ENCODE results near the gene RMRP. TPM values are rescaled to one million over a fixed set of nuclear protein-coding genes. Genes with fewer than 3 reads are reported as not detected.
A peak's percentile ranks its signal among the peaks of the same experiment; 100 is the strongest.
"Not testable (repeated sequence)": the region's sequence is repeated elsewhere in the genome, so short reads cannot be mapped to it uniquely, and the experiment has no call there.

Gene RMRP
- total RNA-seq, 1 donor from 2014 or later, result 32,961 TPM

- H3K27me3 Mint-ChIP-seq (ENCODE audit: unreplicated experiment), result peaks cover 1% of the 10 kb centered on the region
- H3K4me3 Mint-ChIP-seq (ENCODE audit: unreplicated experiment), result no peak overlapping the region
- H3K4me1 Mint-ChIP-seq (ENCODE audit: unreplicated experiment), result peaks cover 4% of the 10 kb centered on the region
- no peak for DNase-seq (ENCODE audit: low spot score)
- peaks cover 9% of the 10 kb centered on the region for H3K36me3 Mint-ChIP-seq (ENCODE audit: low read depth, unreplicated experiment)
- no peaks in the 10 kb centered on the region for H3K9me3 Mint-ChIP-seq (ENCODE audit: unreplicated experiment)
- no peak overlapping the region for H3K27ac Mint-ChIP-seq (ENCODE audit: unreplicated experiment)
- no peak for TF ChIP-seq CTCF (IDR thresholded peaks at IDR 0.05; ENCODE audit: unreplicated experiment)
Measured at GRCh38 chr9:35639631-35640030, 18.2 kb downstream of the RMRP start.

GRCh38 chr9:35639225-35639624, 18.6 kb downstream of the RMRP start:
- not testable (repeated sequence) for H3K27me3 Mint-ChIP-seq (ENCODE audit: unreplicated experiment)

GRCh38 chr9:35638751-35639150, 19.1 kb downstream of the RMRP start:
- H3K36me3 Mint-ChIP-seq (ENCODE audit: low read depth, unreplicated experiment); H3K4me3 Mint-ChIP-seq (ENCODE audit: unreplicated experiment); H3K27me3 Mint-ChIP-seq (ENCODE audit: unreplicated experiment); H3K27ac Mint-ChIP-seq (ENCODE audit: unreplicated experiment); H3K4me1 Mint-ChIP-seq (ENCODE audit: unreplicated experiment); H3K9me3 Mint-ChIP-seq (ENCODE audit: unreplicated experiment); DNase-seq (ENCODE audit: low spot score): not testable (repeated sequence)

More at GRCh38 chr9:35639225-35639624, 18.6 kb downstream of the RMRP start:
- not testable (repeated sequence) for H3K27ac Mint-ChIP-seq (ENCODE audit: unreplicated experiment); H3K9me3 Mint-ChIP-seq (ENCODE audit: unreplicated experiment); H3K36me3 Mint-ChIP-seq (ENCODE audit: low read depth, unreplicated experiment); H3K4me1 Mint-ChIP-seq (ENCODE audit: unreplicated experiment); DNase-seq (ENCODE audit: low spot score); H3K4me3 Mint-ChIP-seq (ENCODE audit: unreplicated experiment)

GRCh38 chr9:35637427-35637955, 20.3 kb downstream of the RMRP start:
- peak overlapping the region; percentile 1 for H3K4me3 Mint-ChIP-seq (ENCODE audit: unreplicated experiment)
- not testable (repeated sequence) for H3K27ac Mint-ChIP-seq (ENCODE audit: unreplicated experiment); H3K27me3 Mint-ChIP-seq (ENCODE audit: unreplicated experiment); DNase-seq (ENCODE audit: low spot score); H3K36me3 Mint-ChIP-seq (ENCODE audit: low read depth, unreplicated experiment); H3K9me3 Mint-ChIP-seq (ENCODE audit: unreplicated experiment); H3K4me1 Mint-ChIP-seq (ENCODE audit: unreplicated experiment)

GRCh38 chr9:35636877-35637246, 21.0 kb downstream of the RMRP start:
- H3K9me3 Mint-ChIP-seq (ENCODE audit: unreplicated experiment); H3K36me3 Mint-ChIP-seq (ENCODE audit: low read depth, unreplicated experiment); H3K4me1 Mint-ChIP-seq (ENCODE audit: unreplicated experiment); H3K4me3 Mint-ChIP-seq (ENCODE audit: unreplicated experiment); DNase-seq (ENCODE audit: low spot score); H3K27me3 Mint-ChIP-seq (ENCODE audit: unreplicated experiment); H3K27ac Mint-ChIP-seq (ENCODE audit: unreplicated experiment): not testable (repeated sequence)

GRCh38 chr9:35636135-35636876, 21.5 kb downstream of the RMRP start:
- TF ChIP-seq CTCF (IDR thresholded peaks at IDR 0.05; ENCODE audit: unreplicated experiment), result no peak
- H3K27ac Mint-ChIP-seq (ENCODE audit: unreplicated experiment), result no peak overlapping the region
- peaks cover 9% of the 10 kb centered on the region for H3K36me3 Mint-ChIP-seq (ENCODE audit: low read depth, unreplicated experiment)
- peaks cover 3% of the 10 kb centered on the region for H3K4me1 Mint-ChIP-seq (ENCODE audit: unreplicated experiment)
- peaks cover 1% of the 10 kb centered on the region for H3K27me3 Mint-ChIP-seq (ENCODE audit: unreplicated experiment)
- H3K9me3 Mint-ChIP-seq (ENCODE audit: unreplicated experiment), result no peaks in the 10 kb centered on the region
- DNase-seq (ENCODE audit: low spot score), result no peak
- no peak overlapping the region for H3K4me3 Mint-ChIP-seq (ENCODE audit: unreplicated experiment)

GRCh38 chr9:35635730-35636129, 22.1 kb downstream of the RMRP start:
- peaks cover 3% of the 10 kb centered on the region for H3K4me1 Mint-ChIP-seq (ENCODE audit: unreplicated experiment)
- TF ChIP-seq CTCF (IDR thresholded peaks at IDR 0.05; ENCODE audit: unreplicated experiment), result no peak
- no peak overlapping the region for H3K4me3 Mint-ChIP-seq (ENCODE audit: unreplicated experiment)
- no peaks in the 10 kb centered on the region for H3K9me3 Mint-ChIP-seq (ENCODE audit: unreplicated experiment)
- peaks cover 1% of the 10 kb centered on the region for H3K27me3 Mint-ChIP-seq (ENCODE audit: unreplicated experiment)
- peaks cover 9% of the 10 kb centered on the region for H3K36me3 Mint-ChIP-seq (ENCODE audit: low read depth, unreplicated experiment)
- no peak overlapping the region for H3K27ac Mint-ChIP-seq (ENCODE audit: unreplicated experiment)
- no peak for DNase-seq (ENCODE audit: low spot score)
